Fibroblast of mammary gland (primary cell): ENCODE results near the gene HLA-DMB.

Experiments used
- DNase-seq: peaks from one replicate; pipeline ENCODE4 v3.0.0-alpha.2; 2010; ENCODE audit warnings: low read depth
- H3K4me3 ChIP-seq: 2 replicates; pipeline ENCODE4 v1.5.1; 2011; ENCODE audit warnings: low read depth, mild to moderate bottlenecking, low read length, moderate library complexity; ENCODE audit not compliant: control insufficient read depth
- TF ChIP-seq, protein P1 (sequence below): conservative IDR thresholded peaks from 2 replicates; pipeline ENCODE4 v1.5.1; 2011; ENCODE audit warnings: low read depth, low read length, inconsistent platforms; ENCODE audit not compliant: control insufficient read depth, insufficient read depth

Gene HLA-DMB

DNA sequence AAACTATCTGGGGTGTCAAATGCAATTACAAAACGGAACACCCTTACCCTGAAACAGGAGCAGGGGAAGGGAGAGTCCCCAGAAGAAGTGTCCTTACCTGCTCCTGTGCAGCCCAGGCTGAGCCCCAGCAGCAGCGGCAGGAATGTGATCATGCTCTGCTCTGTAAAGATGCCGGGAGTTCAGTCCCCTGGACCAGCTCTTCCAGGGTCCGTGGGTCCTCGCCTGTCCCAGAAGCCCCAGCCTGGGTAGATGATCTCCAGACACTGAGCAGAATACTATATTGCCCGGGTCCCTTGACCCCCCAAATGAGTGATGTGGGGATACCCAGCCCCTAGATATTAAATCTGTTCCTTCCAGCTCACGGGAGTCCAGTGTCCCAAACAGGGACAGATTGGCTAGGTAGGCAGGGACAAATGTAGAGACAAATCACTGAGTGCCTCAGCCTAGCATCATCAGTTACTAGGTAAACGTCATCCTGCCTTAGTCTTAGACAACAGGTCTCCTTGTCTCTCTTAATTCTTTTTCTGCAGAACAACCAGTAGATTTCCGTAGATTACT lies at the start of gene HLA-DMB:
Gene HLA-DMB, minus strand, starts transcription at position 373 of the 558 bp plus-strand sequence. Its CDS starts 221 bp downstream, at position 152.
- peak; percentile 70 for DNase-seq
- TF ChIP-seq, protein P1, sequence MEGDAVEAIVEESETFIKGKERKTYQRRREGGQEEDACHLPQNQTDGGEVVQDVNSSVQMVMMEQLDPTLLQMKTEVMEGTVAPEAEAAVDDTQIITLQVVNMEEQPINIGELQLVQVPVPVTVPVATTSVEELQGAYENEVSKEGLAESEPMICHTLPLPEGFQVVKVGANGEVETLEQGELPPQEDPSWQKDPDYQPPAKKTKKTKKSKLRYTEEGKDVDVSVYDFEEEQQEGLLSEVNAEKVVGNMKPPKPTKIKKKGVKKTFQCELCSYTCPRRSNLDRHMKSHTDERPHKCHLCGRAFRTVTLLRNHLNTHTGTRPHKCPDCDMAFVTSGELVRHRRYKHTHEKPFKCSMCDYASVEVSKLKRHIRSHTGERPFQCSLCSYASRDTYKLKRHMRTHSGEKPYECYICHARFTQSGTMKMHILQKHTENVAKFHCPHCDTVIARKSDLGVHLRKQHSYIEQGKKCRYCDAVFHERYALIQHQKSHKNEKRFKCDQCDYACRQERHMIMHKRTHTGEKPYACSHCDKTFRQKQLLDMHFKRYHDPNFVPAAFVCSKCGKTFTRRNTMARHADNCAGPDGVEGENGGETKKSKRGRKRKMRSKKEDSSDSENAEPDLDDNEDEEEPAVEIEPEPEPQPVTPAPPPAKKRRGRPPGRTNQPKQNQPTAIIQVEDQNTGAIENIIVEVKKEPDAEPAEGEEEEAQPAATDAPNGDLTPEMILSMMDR = no peak
- H3K4me3 ChIP-seq = no peak within 1 kb of the TSS

DNA sequence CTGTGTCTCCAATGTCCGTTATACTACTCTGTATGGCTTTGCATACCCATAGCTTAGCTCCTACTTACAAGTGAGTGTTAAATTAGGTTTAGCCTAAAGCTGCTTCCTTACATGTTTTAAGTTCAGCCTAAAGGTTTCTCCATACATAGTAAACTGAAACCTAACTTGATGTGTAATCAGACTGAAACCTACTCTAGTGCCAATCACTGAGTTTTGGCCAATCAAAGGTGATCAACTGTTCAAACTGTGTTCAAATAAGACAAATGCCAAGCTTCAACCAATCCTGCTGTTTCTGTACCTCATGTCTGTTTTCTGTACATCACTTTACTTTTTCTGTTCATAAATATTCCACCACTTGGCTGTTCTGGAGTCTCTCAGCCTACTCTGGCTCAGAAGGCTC lies 48.5 kb upstream of the HLA-DMB start:
- no peak for DNase-seq

DNA sequence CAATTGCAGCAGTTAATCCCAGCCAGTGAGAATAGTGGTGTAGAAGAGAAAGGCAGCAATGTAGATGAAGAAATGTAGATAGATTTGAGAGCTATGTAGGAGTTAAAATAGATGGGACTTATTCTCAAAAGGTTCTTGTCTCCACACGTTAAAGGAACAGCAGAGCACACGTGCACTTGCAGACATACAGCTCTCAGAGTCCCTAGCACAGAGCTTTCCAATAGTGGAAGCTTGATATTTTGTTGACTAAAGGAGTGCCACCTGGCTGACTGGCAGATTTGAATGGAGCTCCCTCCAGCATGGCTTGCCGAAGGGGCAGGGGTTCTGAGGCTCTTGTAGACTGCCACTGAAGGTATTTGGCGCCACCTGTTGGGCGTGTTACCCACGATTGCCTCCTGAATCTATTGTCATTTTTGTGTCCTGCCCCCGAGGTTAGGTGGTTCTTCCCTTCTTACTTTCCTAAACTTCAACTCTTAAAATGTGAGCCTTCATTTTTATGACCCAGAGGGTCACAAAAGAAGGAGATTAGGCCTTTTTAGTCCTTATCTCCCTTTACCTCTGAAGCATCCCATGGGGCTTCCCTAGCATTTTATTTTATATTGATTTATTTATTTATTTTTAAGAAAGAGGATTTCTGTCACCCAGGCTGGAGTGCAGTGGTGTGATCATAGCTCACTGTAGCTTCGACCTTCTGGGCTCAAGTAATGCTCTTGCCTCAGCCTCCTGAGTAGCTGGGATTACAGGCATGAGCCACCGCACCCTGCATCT lies 44.0 kb upstream of the HLA-DMB start:
- TF ChIP-seq, protein P1 = peak; percentile 89
- peak; percentile 79 for DNase-seq
- H3K4me3 ChIP-seq = no peak overlapping the region

More for the DNA sequence above, 48.5 kb upstream of the HLA-DMB start:
- H3K4me3 ChIP-seq = no peak overlapping the region
- TF ChIP-seq, protein P1 = no peak

DNA sequence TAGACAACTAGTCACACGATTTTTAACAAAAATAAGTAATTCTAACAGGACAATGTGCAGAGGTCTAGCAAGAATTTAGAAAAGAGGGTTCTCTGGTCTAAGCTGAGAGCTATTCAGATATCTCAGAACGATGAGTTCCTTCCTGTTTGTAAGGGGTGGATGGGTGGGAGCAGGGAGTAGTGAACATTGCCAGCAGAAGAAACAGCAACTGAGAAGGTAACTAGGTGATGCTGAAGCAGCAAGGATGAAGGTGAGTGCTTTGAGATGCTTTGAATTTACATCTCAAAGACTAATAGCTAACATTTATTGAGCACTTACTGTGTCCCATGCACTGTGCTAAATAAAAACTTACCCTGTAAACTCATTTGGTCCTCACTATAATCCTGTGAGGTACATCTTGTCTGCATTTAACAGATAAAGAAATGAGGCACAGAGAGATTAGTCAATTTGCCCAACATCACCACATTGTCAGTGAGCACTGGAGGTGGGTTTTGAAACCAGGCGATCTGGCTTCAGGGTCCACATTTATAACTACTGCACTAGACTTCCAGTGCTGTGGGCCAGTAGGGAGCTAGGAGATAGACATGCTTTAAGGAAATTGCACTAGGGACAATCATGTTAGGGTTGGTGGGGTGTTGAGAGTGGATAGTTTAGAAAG lies 43.3 kb upstream of the HLA-DMB start:
- H3K4me3 ChIP-seq = no peak overlapping the region
- TF ChIP-seq, protein P1 = no peak
- DNase-seq = no peak

DNA sequence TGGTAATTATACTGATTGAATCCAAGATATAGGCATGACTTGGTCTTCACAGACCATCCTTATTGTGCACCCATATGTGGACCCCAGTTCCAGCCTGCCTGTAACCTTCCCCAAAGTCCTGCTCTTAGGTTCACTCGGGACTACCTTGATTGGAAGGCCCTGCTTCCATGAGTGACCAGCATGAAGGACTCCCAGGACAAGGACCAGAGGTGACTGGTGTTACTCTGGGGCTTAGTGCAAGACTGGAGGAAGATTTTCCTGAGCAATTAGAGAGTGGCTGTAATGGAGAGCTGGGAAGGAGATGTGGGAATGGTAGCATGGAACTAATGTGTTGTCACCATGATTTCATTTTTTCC lies 42.6 kb upstream of the HLA-DMB start:
- no peak for DNase-seq
- H3K4me3 ChIP-seq = no peak overlapping the region
- TF ChIP-seq, protein P1 = no peak

DNA sequence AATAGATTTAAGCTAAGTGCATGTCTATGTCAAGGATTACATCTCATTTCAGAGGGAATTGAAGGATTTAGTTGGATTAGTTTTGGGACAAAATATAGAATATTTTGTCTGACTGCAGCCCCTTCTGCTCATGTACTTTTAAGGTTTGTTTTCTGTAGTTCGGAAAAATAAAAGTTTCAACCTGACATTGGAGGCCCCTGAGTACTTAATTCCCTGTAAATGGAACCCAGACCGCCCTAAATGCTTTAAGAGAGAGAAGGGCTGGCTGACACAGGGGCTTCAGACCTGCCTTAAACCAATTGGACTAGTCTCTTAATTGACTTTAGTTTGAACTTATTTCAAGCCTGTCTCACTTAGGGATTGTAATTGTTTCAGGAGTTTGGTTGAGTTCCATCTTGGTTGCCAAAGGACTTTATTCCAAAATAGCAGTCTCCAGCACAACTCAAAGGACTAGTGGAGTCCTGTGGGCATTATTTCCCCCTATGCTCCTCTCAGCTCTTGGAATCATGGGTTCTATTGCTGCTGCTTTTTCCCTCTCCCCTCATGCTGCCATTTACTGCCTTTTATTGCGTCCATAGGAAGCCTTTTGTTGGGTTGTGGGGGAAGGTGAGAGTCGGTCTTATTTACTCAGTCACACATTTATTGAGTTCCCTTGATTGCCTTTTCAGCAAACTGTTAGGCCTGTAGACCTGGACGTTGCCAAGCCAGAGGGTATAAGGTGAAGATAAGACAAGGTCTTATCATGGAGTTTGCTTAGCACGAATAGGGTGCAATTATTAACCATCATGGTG lies 42.1 kb upstream of the HLA-DMB start:
- TF ChIP-seq, protein P1 = no peak
- DNase-seq = no peak
- H3K4me3 ChIP-seq = no peak overlapping the region
